Peyer's patch (tissue), 4 donors: Measurements from ENCODE around the gene UCP3. TPM values are rescaled to one million over a fixed set of nuclear protein-coding genes. Genes with fewer than 3 reads are reported as not detected.

Experiments used
- DNase-seq, 3 donors: peaks; one replicate each; pipeline ENCODE4 v3.0.0-alpha.2; 2017 to 2019
- H3K27ac ChIP-seq, 4 donors: fragments of 200-600 bp; sonication (generic); one replicate each; pipeline ENCODE4 v1.5.1; 2016 to 2019
- H3K27me3 ChIP-seq, 2 donors: fragments of 200-600 bp; sonication (generic); one replicate each; pipeline ENCODE4 v1.5.1; 2019
- H3K36me3 ChIP-seq, 3 donors: fragments of 200-600 bp; sonication (generic); one replicate each; pipeline ENCODE4 v1.5.1; 2016 to 2019
- H3K4me1 ChIP-seq, 4 donors: fragments of 200-600 bp; sonication (generic); one replicate each; pipeline ENCODE4 v1.5.1; 2016 to 2019
- H3K4me3 ChIP-seq, 4 donors: fragments of 200-600 bp; sonication (generic); 1 replicate in 3 of 4; 2 replicates in 1 of 4; pipeline ENCODE4 v1.5.1; 2016 to 2019; ENCODE audit warnings: mild to moderate bottlenecking in 1 of 4
- H3K9me3 ChIP-seq, 4 donors: fragments of 200-600 bp; sonication (generic); one replicate each; pipeline ENCODE4 v1.5.1; 2016 to 2019; ENCODE audit warnings: mild to moderate bottlenecking in 1 of 4
- POLR2A ChIP-seq, 2 donors: fragments of 450-650 bp; IDR thresholded peaks; one replicate each; pipeline ENCODE4 v1.5.1; 2017; ENCODE audit warnings: antibody characterized with exemption in 2 of 2, mild to moderate bottlenecking in 2 of 2, moderate library complexity in 2 of 2
- total RNA-seq, 4 donors: library from RNA; depleted of rRNA; stranded (reverse); fragments of >200 nt; gene quantifications; one replicate each; pipeline ENCODE4 v1.1.0, GENCODE V29; 2016
- TF ChIP-seq, protein P1 (sequence below), 6 experiments: fragments of 450-650 bp in 4 of 6; fragments of 200-600 bp in 2 of 6; sonication (generic) in 1 of 6; IDR thresholded peaks; one replicate each; pipeline ENCODE4 v1.5.1; 2017 to 2019; ENCODE audit warnings: antibody characterized with exemption in 6 of 6, mild to moderate bottlenecking in 3 of 6, moderate library complexity in 1 of 6

UCP3 gene
- total RNA-seq, 4 donors from 2014 or later, result 0.76 to 3.4 (median 2.2) TPM

DNA sequence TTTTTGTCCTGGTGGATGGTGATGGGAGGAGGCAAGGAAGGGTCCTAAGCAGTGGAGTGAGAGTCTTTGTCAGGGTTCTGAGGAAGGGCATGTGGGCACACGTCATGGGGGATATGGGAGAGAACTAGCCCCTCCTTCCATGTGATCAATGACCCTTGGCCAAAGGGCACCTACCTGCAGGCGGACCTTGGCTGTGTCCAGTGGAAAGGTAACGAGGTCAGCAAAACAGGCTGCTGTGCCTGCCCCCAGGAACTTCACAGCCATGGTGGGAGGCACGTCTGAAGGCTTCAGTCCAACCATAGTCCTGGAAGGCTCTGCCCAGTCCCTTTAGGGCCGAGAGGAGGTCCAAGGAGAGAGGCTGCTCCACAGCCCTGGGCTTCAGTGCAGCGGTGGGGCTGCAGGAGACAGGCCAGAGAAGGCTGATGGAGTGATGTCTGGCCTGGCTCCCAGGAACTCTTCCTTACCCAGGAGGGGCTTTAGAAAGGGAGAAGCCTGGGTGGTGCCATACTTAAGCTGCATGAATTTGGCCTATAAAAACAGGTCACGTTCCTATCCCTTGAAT lies 2.1 kb downstream of the UCP3 start:
- H3K9me3 ChIP-seq, result no peaks in the 10 kb centered on the region
- DNase-seq, result peak in 1 of 3 donors; percentile 40
- H3K4me3 ChIP-seq, result no peak overlapping the region
- no peak overlapping the region for H3K27ac ChIP-seq
- no peaks in the 10 kb centered on the region for H3K27me3 ChIP-seq
- H3K4me1 ChIP-seq, result peaks cover 0 to 16% (median 10%) of the 10 kb centered on the region in 4 donors
- peaks cover 0 to 7% (median 0%) of the 10 kb centered on the region in 3 donors for H3K36me3 ChIP-seq
- TF ChIP-seq, protein P1, sequence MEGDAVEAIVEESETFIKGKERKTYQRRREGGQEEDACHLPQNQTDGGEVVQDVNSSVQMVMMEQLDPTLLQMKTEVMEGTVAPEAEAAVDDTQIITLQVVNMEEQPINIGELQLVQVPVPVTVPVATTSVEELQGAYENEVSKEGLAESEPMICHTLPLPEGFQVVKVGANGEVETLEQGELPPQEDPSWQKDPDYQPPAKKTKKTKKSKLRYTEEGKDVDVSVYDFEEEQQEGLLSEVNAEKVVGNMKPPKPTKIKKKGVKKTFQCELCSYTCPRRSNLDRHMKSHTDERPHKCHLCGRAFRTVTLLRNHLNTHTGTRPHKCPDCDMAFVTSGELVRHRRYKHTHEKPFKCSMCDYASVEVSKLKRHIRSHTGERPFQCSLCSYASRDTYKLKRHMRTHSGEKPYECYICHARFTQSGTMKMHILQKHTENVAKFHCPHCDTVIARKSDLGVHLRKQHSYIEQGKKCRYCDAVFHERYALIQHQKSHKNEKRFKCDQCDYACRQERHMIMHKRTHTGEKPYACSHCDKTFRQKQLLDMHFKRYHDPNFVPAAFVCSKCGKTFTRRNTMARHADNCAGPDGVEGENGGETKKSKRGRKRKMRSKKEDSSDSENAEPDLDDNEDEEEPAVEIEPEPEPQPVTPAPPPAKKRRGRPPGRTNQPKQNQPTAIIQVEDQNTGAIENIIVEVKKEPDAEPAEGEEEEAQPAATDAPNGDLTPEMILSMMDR (IDR thresholded peaks at IDR 0.05), result no peak
- TF ChIP-seq POLR2A (IDR thresholded peaks at IDR 0.05), result no peak

DNA sequence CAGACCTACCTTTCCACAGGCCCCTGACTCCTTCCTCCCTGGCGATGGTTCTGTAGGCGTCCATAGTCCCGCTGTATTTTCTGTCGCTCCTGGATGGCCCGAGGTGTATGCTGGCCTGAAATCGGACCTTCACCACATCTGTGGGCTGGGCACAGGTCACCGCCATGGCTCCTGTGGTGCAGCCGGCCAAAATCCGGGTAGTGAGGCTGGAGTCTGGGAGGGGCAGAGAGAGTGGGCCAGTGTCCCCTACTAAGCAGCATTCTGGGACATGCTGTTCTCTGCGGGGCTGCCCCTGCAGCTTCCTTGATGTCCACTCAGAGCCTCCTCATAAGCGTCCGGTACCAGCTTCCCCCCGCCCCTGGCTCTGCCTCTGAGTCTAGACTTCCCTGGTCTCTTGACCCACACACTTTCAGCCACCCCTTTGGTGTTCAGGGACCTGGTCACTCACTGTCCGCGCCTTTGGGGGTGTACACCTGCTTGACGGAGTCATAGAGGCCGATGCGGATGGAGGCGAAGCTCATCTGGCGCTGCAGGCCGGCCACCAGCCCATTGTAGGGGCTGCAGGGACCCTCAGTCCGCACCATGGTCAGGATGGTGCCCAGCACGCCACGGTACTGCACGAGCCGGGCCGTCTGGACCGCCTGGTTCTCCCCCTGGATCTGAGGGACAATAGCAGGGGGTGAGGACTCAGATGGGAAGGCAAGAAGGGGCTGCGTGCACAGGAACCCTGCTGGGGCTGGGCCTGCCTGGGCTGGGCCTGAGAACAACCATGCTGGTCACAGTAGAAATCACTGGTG lies 3.0 kb downstream of the UCP3 start:
- Histone ChIP-seq H3K4me3 (no peak overlapping the region), H3K27ac (peak overlapping the region in 1 of 4 donors; percentile 27), H3K27me3 (no peaks in the 10 kb centered on the region), H3K36me3 (peaks cover 0 to 7% (median 0%) of the 10 kb centered on the region in 3 donors), H3K4me1 (peaks cover 0 to 9% (median 7%) of the 10 kb centered on the region in 4 donors), H3K9me3 (no peaks in the 10 kb centered on the region)
- peak in 1 of 3 donors; percentile 38 for DNase-seq
- TF ChIP-seq, protein P1 (IDR thresholded peaks at IDR 0.05), result no peak
- TF ChIP-seq POLR2A (IDR thresholded peaks at IDR 0.05), result no peak

DNA sequence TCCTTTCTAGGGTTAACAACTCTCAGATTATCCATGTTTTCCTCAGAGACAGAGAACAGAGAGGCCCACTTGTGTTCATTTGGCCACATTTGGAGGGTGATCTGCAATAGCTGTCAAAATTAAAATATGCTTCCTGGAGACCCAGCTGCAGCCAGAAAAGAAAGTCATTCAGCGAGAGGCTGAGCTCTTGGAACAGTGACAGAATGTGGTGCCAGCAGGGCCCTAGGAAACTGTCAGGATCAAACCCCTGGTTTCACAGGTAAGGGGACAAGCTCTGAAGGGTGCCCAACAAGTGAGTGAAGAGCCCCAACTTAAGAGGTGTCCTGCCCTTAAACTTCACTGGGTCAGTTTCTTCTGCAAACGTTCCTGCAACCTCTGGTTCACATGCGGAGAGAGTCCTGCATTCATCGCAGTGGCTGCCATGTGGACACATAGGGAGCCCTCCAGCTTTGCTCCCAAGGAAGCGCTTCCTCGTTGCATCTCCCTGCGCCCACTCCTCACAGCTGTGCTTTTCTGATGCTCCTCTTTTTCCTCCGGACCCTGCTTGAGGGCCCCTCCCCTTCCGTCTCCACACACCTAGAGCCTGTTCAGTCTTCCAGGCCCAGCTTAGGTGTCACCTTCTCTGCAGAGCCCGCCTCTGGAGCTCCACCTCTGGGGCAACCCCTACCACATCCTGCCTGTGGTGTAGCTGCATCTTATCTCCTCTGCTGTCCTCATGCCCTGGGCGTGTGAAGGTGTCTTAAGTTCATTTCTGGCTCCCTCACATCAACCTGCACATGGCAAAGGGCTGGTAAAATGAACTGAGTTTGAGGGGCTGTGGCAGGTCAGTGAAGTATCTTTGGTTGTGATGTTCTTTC lies 3.9 kb downstream of the UCP3 start:
- no peaks in the 10 kb centered on the region for H3K27me3 ChIP-seq
- H3K4me3 ChIP-seq, result no peak overlapping the region
- H3K27ac ChIP-seq, result peak overlapping the region in 1 of 4 donors; percentile 27
- no peaks in the 10 kb centered on the region for H3K9me3 ChIP-seq
- TF ChIP-seq, protein P1 (IDR thresholded peaks at IDR 0.05), result no peak
- TF ChIP-seq POLR2A (IDR thresholded peaks at IDR 0.05), result no peak
- H3K4me1 ChIP-seq, result peaks cover 0 to 3% (median 0%) of the 10 kb centered on the region in 4 donors
- peaks cover 0 to 7% (median 0%) of the 10 kb centered on the region in 3 donors for H3K36me3 ChIP-seq
- peak in 2 of 3 donors; percentile 68 to 93 for DNase-seq

DNA sequence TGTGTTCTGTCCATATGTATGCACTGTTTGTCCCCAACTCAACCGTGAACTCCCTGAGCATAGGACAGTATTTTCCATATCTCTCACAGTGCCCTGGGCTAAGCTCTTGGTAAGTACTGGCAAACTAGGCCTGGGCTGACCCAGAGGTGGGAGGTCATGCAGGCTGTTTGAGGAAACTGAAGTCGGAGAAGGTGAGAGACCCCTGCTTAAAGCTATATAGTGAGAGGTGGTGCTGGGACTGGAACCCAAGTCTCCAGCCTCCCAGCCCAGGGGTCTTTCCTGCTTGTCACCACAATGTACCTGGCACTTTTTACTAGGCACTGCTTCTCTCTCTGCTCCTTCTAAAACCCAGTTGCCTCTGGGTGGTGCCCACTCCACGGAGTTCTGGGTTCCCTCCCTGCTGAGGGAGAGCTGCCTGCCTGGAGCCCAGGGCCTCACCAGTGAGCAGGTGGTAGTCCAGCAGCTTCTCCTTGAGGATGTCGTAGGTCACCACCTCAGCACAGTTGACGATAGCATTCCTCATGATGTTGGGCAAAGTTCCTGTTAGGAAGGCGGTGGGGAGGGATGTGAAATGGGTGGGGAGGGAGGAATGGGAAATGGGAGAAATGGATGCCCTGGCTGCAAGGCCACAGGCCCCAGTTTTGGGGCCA lies 4.7 kb downstream of the UCP3 start:
- no peak overlapping the region for H3K4me3 ChIP-seq
- H3K36me3 ChIP-seq, result peaks cover 0 to 7% (median 0%) of the 10 kb centered on the region in 3 donors
- H3K27me3 ChIP-seq, result no peaks in the 10 kb centered on the region
- no peaks in the 10 kb centered on the region for H3K9me3 ChIP-seq
- TF ChIP-seq, protein P1 (IDR thresholded peaks at IDR 0.05), result no peak
- TF ChIP-seq POLR2A (IDR thresholded peaks at IDR 0.05), result no peak
- peak in 1 of 3 donors; percentile 40 for DNase-seq
- peaks cover 0 to 6% (median 0%) of the 10 kb centered on the region in 4 donors for H3K4me1 ChIP-seq
- no peak overlapping the region for H3K27ac ChIP-seq

DNA sequence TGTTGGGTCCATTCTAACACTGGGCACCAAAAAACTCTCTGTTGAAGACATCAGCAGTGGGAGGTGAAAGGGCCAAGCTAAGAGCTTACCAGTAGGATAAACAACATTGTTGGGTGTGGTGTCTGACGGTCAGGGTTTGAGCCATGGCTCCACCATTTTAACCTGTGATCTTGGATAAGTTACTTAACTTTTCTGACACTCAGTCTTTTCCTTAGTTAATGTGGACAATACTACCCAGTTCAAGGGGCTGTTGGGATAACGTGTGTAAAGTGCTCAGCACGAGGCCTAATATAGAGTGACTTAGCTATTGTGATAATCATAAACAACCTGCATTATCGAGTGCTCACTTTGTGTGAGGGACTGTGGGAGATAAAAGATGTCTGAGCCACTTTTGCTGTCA lies 6.1 kb downstream of the UCP3 start:
- Histone ChIP-seq H3K4me1 (peaks cover 0 to 6% (median 0%) of the 10 kb centered on the region in 4 donors), H3K4me3 (no peak overlapping the region), H3K27ac (no peak overlapping the region), H3K27me3 (no peaks in the 10 kb centered on the region), H3K36me3 (peaks cover 0 to 7% (median 0%) of the 10 kb centered on the region in 3 donors), H3K9me3 (no peaks in the 10 kb centered on the region)
- TF ChIP-seq POLR2A (IDR thresholded peaks at IDR 0.05), result no peak
- TF ChIP-seq, protein P1 (IDR thresholded peaks at IDR 0.05), result no peak
- DNase-seq, result peak in 1 of 3 donors; percentile 14
